Measurements from ENCODE around the gene UQCRH. TPM values are rescaled to one million over a fixed set of nuclear protein-coding genes. Genes with fewer than 3 reads are reported as not detected.

UQCRH gene
- total RNA-seq, 3 donors from 2014 or later = 266 to 387 (median 282) TPM

DNA sequence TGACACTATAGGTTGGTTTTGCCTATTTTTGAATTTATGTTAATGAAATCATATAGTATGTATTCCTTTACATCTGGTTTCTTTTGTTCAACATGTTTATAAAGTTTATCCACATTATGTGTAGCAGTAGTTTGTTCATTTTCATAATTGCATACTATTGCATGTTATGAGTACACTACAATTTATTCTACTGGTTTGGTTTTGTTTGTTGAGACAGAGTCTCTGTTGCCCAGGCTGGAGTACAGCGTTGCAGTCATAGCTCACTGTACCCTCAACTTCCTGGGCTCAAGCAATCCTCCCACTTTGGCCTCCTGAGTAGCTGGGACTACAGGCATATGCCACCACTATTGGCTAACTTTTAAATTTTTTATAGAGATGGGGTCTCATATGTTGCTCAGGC is 34.9 kb upstream of the UQCRH start:
- Histone ChIP-seq H3K9me3 (no peaks in the 10 kb centered on the region), H3K36me3 (ENCODE audit: low read depth) (no peaks in the 10 kb centered on the region), H3K4me1 (ENCODE audit: low read depth) (no peaks in the 10 kb centered on the region), H3K4me3 (no peak overlapping the region)
- DNase-seq (no peak), ATAC-seq (no peak)
- intact Hi-C loops (cut with DNase I, micrococcal nuclease) = no loop called here
- TF ChIP-seq, protein P1, sequence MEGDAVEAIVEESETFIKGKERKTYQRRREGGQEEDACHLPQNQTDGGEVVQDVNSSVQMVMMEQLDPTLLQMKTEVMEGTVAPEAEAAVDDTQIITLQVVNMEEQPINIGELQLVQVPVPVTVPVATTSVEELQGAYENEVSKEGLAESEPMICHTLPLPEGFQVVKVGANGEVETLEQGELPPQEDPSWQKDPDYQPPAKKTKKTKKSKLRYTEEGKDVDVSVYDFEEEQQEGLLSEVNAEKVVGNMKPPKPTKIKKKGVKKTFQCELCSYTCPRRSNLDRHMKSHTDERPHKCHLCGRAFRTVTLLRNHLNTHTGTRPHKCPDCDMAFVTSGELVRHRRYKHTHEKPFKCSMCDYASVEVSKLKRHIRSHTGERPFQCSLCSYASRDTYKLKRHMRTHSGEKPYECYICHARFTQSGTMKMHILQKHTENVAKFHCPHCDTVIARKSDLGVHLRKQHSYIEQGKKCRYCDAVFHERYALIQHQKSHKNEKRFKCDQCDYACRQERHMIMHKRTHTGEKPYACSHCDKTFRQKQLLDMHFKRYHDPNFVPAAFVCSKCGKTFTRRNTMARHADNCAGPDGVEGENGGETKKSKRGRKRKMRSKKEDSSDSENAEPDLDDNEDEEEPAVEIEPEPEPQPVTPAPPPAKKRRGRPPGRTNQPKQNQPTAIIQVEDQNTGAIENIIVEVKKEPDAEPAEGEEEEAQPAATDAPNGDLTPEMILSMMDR (IDR thresholded peaks at IDR 0.05) = no peak

DNA sequence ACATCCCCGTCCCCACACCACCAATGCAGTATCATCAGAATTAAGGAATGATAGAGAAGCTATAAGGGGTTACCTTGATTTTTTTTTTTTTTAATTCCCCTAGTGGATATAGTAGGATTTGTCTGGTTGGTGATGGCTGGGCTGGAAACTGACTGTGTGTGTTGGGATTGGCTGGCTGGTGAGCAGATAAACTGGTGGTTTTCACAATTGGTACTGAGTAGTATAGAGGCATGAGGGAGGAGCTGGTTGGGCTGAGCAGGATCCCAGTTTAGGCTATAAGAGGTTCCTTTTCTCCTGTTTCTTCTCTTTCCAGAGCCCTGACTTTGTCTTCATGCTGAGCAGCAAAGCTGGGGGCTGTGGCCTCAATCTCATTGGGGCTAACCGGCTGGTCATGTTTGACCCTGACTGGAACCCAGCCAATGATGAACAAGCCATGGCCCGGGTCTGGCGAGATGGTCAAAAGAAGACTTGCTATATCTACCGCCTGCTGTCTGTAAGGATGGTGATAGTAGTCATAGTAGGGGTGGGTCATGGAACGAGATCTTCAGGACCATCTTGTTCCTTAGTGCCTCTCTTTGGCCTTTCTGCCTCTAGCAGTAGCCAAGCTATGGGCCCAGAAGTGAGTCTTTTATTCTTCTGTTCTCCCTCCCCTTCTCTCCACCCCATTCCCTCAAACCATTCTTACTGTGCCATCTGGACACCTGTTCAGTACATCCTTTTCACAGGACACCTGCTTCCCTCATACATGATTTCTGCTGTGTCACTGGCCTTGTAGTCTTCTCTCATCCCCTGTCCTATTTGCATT is 29.1 kb upstream of the UQCRH start:
- TF ChIP-seq, protein P1 (IDR thresholded peaks at IDR 0.05) = no peak
- H3K4me3 ChIP-seq = no peak overlapping the region
- H3K9me3 ChIP-seq = no peaks in the 10 kb centered on the region
- ATAC-seq (no peak), DNase-seq (no peak)
- H3K4me1 ChIP-seq (ENCODE audit: low read depth) = no peaks in the 10 kb centered on the region
- intact Hi-C loops (cut with DNase I, micrococcal nuclease) = no loop called here
- H3K36me3 ChIP-seq (ENCODE audit: low read depth) = no peaks in the 10 kb centered on the region

DNA sequence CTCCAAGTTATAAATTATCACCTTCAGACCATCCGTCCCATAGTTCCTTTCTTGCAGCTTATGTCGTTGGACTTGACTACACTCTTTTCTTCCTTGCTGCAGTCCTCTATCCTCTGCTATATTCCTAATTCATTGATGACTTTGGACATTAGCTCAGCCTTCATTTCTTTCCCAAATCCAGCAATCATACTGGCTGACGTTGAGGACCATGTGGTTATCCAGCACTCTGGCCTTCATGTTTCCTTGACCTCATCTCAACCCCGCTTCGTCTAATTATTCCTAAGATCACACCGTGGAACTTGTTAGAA is 28.5 kb upstream of the UQCRH start:
- Histone ChIP-seq H3K4me1 (ENCODE audit: low read depth) (no peaks in the 10 kb centered on the region), H3K9me3 (no peaks in the 10 kb centered on the region), H3K4me3 (no peak overlapping the region), H3K36me3 (ENCODE audit: low read depth) (no peaks in the 10 kb centered on the region)
- ATAC-seq (no peak), DNase-seq (no peak)
- TF ChIP-seq, protein P1 (IDR thresholded peaks at IDR 0.05) = no peak
- intact Hi-C loops (cut with DNase I, micrococcal nuclease) = no loop called here

- TF ChIP-seq, protein P1 (IDR thresholded peaks at IDR 0.05) = no peak
- Histone ChIP-seq H3K4me3 (no peak overlapping the region), H3K36me3 (ENCODE audit: low read depth) (no peaks in the 10 kb centered on the region), H3K4me1 (ENCODE audit: low read depth) (no peaks in the 10 kb centered on the region), H3K9me3 (no peaks in the 10 kb centered on the region)
- no peak for DNase-seq
- intact Hi-C loops (cut with DNase I, micrococcal nuclease) = no loop called here
- ATAC-seq = no peak
These were observed 25.7 kb upstream of the UQCRH start for GRCh38 chr1:46277658-46278373.

DNA sequence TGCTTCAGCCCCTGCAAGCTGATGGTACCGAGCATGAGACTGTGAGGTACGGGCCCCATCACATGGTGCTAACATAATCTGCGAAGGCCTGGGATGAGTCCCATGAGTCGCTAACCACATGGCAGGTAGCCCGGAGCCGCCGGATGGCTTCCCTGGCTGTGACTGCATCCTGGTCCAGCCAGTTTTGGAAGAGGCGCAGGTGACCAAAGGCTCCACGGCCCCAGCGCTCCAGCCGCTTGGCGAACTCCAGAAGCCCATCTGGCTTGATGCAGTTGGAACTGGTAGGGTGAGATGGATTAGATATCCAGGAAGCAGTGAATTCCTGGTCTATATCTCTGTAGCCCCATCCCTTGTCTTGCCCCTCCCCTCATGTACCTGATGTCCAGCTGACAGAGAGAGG is 24.7 kb upstream of the UQCRH start:
- Histone ChIP-seq H3K36me3 (ENCODE audit: low read depth) (no peaks in the 10 kb centered on the region), H3K9me3 (no peaks in the 10 kb centered on the region), H3K4me3 (no peak overlapping the region), H3K4me1 (ENCODE audit: low read depth) (no peaks in the 10 kb centered on the region)
- intact Hi-C loops (cut with DNase I, micrococcal nuclease) = no loop called here
- DNase-seq (no peak), ATAC-seq (no peak)
- TF ChIP-seq, protein P1 (IDR thresholded peaks at IDR 0.05) = no peak

All from mucosa of descending colon (tissue), 3 donors.